HepG2 (cell line): ENCODE results near the gene IPO8. TPM values are rescaled to one million over a fixed set of nuclear protein-coding genes. Genes with fewer than 3 reads are reported as not detected.

ENCODE experiments used
- ATAC-seq: fragments of 200-7000 bp; cut with Tn5 transposase; 3 replicates; pipeline ENCODE4 v1.9.1; 2020; ENCODE audit warnings: mild to moderate bottlenecking, moderate library complexity
- BruUV-seq: library from RNA; stranded (reverse); fragments of 400-500 nt; replicated peaks from 2 replicates; lab custom pipeline; 2021; lab: Mats Ljungman, UMichigan
- CTCF ChIA-PET: fragments of 300-600 bp; formaldehyde crosslinking; extraction: SDS; loops from one replicate; lab custom pipeline; 2021; ENCODE audit warnings: low total read pairs, inconsistent platforms, low intra/inter-chr PET ratio; lab: Yijun Ruan, JAX
- POLR2A ChIA-PET: fragments of 350-600 bp; sonication (Branson Sonifier 250); formaldehyde crosslinking; loops from one replicate; lab custom pipeline; 2020; ENCODE audit warnings: antibody characterized with exemption, inconsistent platforms; lab: Yijun Ruan, JAX
- DNase-seq: peaks from one replicate; pipeline ENCODE4 v3.0.0-alpha.2; 2015; ENCODE audit warnings: low spot score
- FAIRE-seq: peaks from 3 replicates; lab custom pipeline; 2011; peaks lifted over from hg19 to GRCh38; lab: Jason Lieb, UNC
- H2AFZ ChIP-seq: one replicate; pipeline ENCODE4 v1.6.1; 2011; ENCODE audit warnings: low read length, inconsistent platforms
- H3K27ac ChIP-seq: fragments of 300-600 bp; 3 replicates; pipeline ENCODE4 v1.8.0; 2011; ENCODE audit warnings: mixed run types, mild to moderate bottlenecking, mixed read lengths, low read length, inconsistent platforms; ENCODE audit not compliant: insufficient read depth; ENCODE audit errors: extremely low read length
- H3K27me3 ChIP-seq, 2 experiments: fragments of 200-600 bp in 1 of 2; 2 replicates in 1 of 2; 3 replicates in 1 of 2; pipeline versions ENCODE4 v1.6.0 to v1.8.0; 2011; ENCODE audit warnings: low read length in 2 of 2, mild to moderate bottlenecking in 2 of 2, moderate library complexity in 2 of 2, inconsistent platforms in 1 of 2; ENCODE audit not compliant: insufficient read depth in 2 of 2, control insufficient read depth in 1 of 2
- H3K36me3 ChIP-seq, 2 experiments: fragments of 200-600 bp in 1 of 2; replicated peaks in 1 of 2; 2 replicates in 1 of 2; 3 replicates in 1 of 2; pipeline versions ENCODE4 v1.5.1 to v1.8.0; 2011; ENCODE audit warnings: low read length in 2 of 2, inconsistent platforms in 1 of 2; ENCODE audit not compliant: insufficient read depth in 2 of 2, control insufficient read depth in 1 of 2
- H3K4me1 ChIP-seq: 2 replicates; pipeline ENCODE4 v1.5.1; 2012; ENCODE audit warnings: low read length, inconsistent platforms; ENCODE audit not compliant: insufficient read depth
- H3K4me2 ChIP-seq: 2 replicates; pipeline ENCODE4 v1.6.0; 2011; ENCODE audit warnings: low read depth, low read length, inconsistent platforms
- H3K4me3 ChIP-seq, 3 experiments: fragments of 200-600 bp in 1 of 3; sonication (generic), shearing (Covaris generic) in 1 of 3; replicated peaks in 1 of 3; 2 replicates each; pipeline ENCODE4 v1.5.1; 2011 to 2016; ENCODE audit warnings: low read length in 3 of 3, inconsistent platforms in 2 of 3, low read depth in 2 of 3, mild to moderate bottlenecking in 2 of 3, control low read depth in 1 of 3, mixed read lengths in 1 of 3; ENCODE audit not compliant: insufficient read depth in 1 of 3
- H3K79me2 ChIP-seq: one replicate; pipeline ENCODE4 v1.6.1; 2011; ENCODE audit warnings: low read length, inconsistent platforms; ENCODE audit not compliant: insufficient read depth
- H3K9ac ChIP-seq: 2 replicates; pipeline ENCODE4 v1.6.0; 2011; ENCODE audit warnings: mild to moderate bottlenecking, low read depth, low read length, inconsistent platforms; ENCODE audit not compliant: insufficient read depth
- H3K9me3 ChIP-seq: 2 replicates; pipeline ENCODE4 v1.5.1; 2012; ENCODE audit warnings: mild to moderate bottlenecking, low read length
- H4K20me1 ChIP-seq: 2 replicates; pipeline ENCODE4 v1.6.0; 2011; ENCODE audit warnings: inconsistent platforms, mild to moderate bottlenecking, low read length, moderate library complexity; ENCODE audit not compliant: insufficient read depth
- HNRNPK ChIP-seq: fragments of 200-400 bp; formaldehyde crosslinking; IDR thresholded peaks from 2 replicates; pipeline ENCODE4 v1.6.1; 2018; ENCODE audit warnings: low read length, low read depth, moderate library complexity, mild to moderate bottlenecking; ENCODE audit not compliant: poor library complexity, severe bottlenecking
- KDM5A ChIP-seq: fragments of 200-600 bp; sonication (generic); IDR thresholded peaks from 2 replicates; pipeline ENCODE4 v1.7.0; 2018; ENCODE audit warnings: antibody characterized with exemption, mild to moderate bottlenecking, low read length, borderline replicate concordance
- MTA1 ChIP-seq: sonication (generic); formaldehyde crosslinking; IDR thresholded peaks from 2 replicates; pipeline ENCODE4 v1.4.0; 2020; ENCODE audit warnings: missing genetic modification reagents, mild to moderate bottlenecking, borderline replicate concordance
- PLRG1 ChIP-seq: fragments of 450-650 bp; conservative IDR thresholded peaks from 2 replicates; pipeline ENCODE4 v1.6.1; 2016
- ZBTB7A ChIP-seq: sonication (generic); formaldehyde crosslinking; IDR thresholded peaks from 2 replicates; pipeline ENCODE4 v1.8.0; 2022; ENCODE audit warnings: mild to moderate bottlenecking, missing genetic modification reagents
- WGBS: methylation state at CpG from one replicate; pipeline ENCODE4 v1.1.6; 2017; ENCODE audit warnings: low lambda C conversion rate; 5-methylcytosine and 5-hydroxymethylcytosine counted together
- in situ Hi-C: cut with HindIII; loops from 2 replicates; pipeline ENCODE4 v1.10.0; 2017; ENCODE audit warnings: low pct_unique_long_range_greater_than_20kb; ENCODE audit not compliant: extremely low pct_ligation_motif_present
- intact Hi-C: fragments of 100-400 bp; cut with micrococcal nuclease; formaldehyde crosslinking; loops from one replicate; pipeline ENCODE4 v1.10.0; 2022; ENCODE audit not compliant: unreplicated experiment
- polyA plus RNA-seq, 8 experiments: library from polyadenylated mRNA; depleted of rRNA in 3 of 8; stranded (reverse) in 7 of 8; unstranded in 1 of 8; fragments of >200 nt; fragmentation: Illumina TruSeq in 4 of 8; extraction: Trizol in 4 of 8; gene quantifications; 2 replicates each; pipeline versions ENCODE4 v1.2.1 to v1.2.3, GENCODE V29; 2011 to 2016; ENCODE audit warnings: low read depth in 4 of 8, missing spikeins in 1 of 8, mixed read lengths in 1 of 8; ENCODE audit not compliant: insufficient read depth in 1 of 8
- total RNA-seq, 5 experiments: library from RNA; depleted of rRNA; stranded (reverse); fragments of >200 nt; fragmentation: Illumina TruSeq; extraction: Trizol; gene quantifications; 2 replicates each; pipeline ENCODE4 v1.2.3, GENCODE V29; 2016; ENCODE audit warnings: low read depth in 1 of 5
- TF ChIP-seq, protein P1 (sequence below): sonication (generic); formaldehyde crosslinking; IDR thresholded peaks from 2 replicates; pipeline ENCODE4 v1.4.0; 2020; ENCODE audit warnings: missing genetic modification reagents
- TF ChIP-seq, protein P2 (sequence below): sonication (generic); formaldehyde crosslinking; IDR thresholded peaks from 2 replicates; pipeline ENCODE4 v1.5.0; 2020; ENCODE audit warnings: missing genetic modification reagents
- TF ChIP-seq, protein P3 (sequence below): sonication (generic); formaldehyde crosslinking; IDR thresholded peaks from 2 replicates; pipeline ENCODE4 v1.4.0; 2020; ENCODE audit warnings: missing genetic modification reagents, borderline replicate concordance

IPO8 gene
- total and polyA plus RNA-seq, 2 of the 13 experiments (the other 11 are each of a cell fraction or from before 2014, with no cell fraction given), result 6.3 to 21.8 TPM

DNA sequence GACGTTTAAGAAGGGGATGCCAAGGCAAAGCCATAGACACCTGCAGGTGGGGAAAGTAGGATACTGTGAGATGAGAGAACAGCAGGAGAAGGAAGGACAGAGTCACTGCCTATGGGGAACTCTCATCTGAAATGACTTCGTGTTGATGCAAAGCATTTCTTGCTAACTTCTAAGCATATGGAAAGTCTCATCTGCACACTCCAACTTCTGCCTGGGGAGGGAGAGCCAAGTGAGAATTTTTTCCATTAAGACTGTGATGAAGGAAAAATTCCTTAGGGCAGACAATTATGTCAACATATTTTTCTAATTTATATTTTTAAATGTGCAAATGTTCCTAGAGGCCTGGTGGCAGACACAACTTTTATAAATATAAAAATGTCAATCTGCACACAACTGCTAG is 115.3 kb downstream of the IPO8 start:
- 33% methylated on average over 2 of the region's 2 CpGs for WGBS
- Histone ChIP-seq H4K20me1 (no peaks in the 10 kb centered on the region), H3K27ac (no peak overlapping the region), H3K9me3 (no peaks in the 10 kb centered on the region), H3K4me1 (no peaks in the 10 kb centered on the region), H3K27me3 (no peaks in the 10 kb centered on the region), H2AFZ (no peak overlapping the region), H3K4me2 (no peak overlapping the region), H3K79me2 (no peaks in the 10 kb centered on the region), H3K4me3 (no peak overlapping the region), H3K9ac (no peak overlapping the region), H3K36me3 (no peaks in the 10 kb centered on the region)
- DNase-seq (no peak), ATAC-seq (no peak), FAIRE-seq (no peak)
- POLR2A ChIA-PET, result no interaction called here
- CTCF ChIA-PET, result no interaction called here
- TF ChIP-seq ZBTB7A, result no peak
- TF ChIP-seq KDM5A, result no peak
- TF ChIP-seq, protein P1, sequence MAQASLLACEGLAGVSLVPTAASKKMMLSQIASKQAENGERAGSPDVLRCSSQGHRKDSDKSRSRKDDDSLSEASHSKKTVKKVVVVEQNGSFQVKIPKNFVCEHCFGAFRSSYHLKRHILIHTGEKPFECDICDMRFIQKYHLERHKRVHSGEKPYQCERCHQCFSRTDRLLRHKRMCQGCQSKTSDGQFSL (CRISPR knock-in tag), result no peak
- TF ChIP-seq, protein P2, sequence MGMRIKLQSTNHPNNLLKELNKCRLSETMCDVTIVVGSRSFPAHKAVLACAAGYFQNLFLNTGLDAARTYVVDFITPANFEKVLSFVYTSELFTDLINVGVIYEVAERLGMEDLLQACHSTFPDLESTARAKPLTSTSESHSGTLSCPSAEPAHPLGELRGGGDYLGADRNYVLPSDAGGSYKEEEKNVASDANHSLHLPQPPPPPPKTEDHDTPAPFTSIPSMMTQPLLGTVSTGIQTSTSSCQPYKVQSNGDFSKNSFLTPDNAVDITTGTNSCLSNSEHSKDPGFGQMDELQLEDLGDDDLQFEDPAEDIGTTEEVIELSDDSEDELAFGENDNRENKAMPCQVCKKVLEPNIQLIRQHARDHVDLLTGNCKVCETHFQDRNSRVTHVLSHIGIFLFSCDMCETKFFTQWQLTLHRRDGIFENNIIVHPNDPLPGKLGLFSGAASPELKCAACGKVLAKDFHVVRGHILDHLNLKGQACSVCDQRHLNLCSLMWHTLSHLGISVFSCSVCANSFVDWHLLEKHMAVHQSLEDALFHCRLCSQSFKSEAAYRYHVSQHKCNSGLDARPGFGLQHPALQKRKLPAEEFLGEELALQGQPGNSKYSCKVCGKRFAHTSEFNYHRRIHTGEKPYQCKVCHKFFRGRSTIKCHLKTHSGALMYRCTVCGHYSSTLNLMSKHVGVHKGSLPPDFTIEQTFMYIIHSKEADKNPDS, result no peak
- TF ChIP-seq, protein P3, sequence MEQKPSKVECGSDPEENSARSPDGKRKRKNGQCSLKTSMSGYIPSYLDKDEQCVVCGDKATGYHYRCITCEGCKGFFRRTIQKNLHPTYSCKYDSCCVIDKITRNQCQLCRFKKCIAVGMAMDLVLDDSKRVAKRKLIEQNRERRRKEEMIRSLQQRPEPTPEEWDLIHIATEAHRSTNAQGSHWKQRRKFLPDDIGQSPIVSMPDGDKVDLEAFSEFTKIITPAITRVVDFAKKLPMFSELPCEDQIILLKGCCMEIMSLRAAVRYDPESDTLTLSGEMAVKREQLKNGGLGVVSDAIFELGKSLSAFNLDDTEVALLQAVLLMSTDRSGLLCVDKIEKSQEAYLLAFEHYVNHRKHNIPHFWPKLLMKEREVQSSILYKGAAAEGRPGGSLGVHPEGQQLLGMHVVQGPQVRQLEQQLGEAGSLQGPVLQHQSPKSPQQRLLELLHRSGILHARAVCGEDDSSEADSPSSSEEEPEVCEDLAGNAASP (CRISPR knock-in tag), result no peak
- no peak for TF ChIP-seq PLRG1
- no peak for TF ChIP-seq MTA1 (CRISPR knock-in tag)
- no peak for TF ChIP-seq HNRNPK
- intact Hi-C loops, result no loop called here
- BruUV-seq, result no TSS peak
- in situ Hi-C loops, result no loop called here

Other genes with a start within 250 kb of the IPO8 start
- 12.0 and 21.7 TPM in 2 replicates for gene CAPRIN2, start 59.1 kb upstream of the IPO8 start, total RNA-seq (2016; rRNA removed; fragmentation: Illumina TruSeq; extraction: Trizol)
- gene CAPRIN2, start 59.1 kb upstream of the IPO8 start, polyA plus RNA-seq (2011; rRNA removed), result 25.7 and 30.6 TPM in 2 replicates
- 0.07 and 0.13 TPM in 2 replicates for gene TSPAN11, start 230.9 kb upstream of the IPO8 start, total RNA-seq (2016; rRNA removed; fragmentation: Illumina TruSeq; extraction: Trizol)
- 0.01 TPM in 2 replicates for gene TSPAN11, start 230.9 kb upstream of the IPO8 start, polyA plus RNA-seq (2011; rRNA removed)